HG03175 (cell line): Measurements from ENCODE around the gene FMO2.

Source experiments
- ATAC-seq: cut with Tn5 transposase; IDR thresholded peaks from one replicate; pipeline ENCODE4 v1.9.1; 2021; ENCODE audit warnings: mild to moderate bottlenecking, moderate library complexity; ENCODE audit not compliant: unreplicated experiment

Gene FMO2

GRCh38 chr1:171256940-171257606 is 72.0 kb downstream of the FMO2 start:
- no peak for ATAC-seq

- ATAC-seq, result no peak
Observed at GRCh38 chr1:171257607-171258076, 72.5 kb downstream of the FMO2 start.

GRCh38 chr1:171258429-171258828 is 73.3 kb downstream of the FMO2 start:
- ATAC-seq, result no peak

- ATAC-seq, result no peak
Observed at GRCh38 chr1:171258943-171259342, 73.8 kb downstream of the FMO2 start.
